GM18909 (cell line): ENCODE measurements around the gene TBC1D20.

Experiments used
- ATAC-seq: cut with Tn5 transposase; IDR thresholded peaks from one replicate; pipeline ENCODE4 v1.9.1; 2021; ENCODE audit warnings: mild to moderate bottlenecking; ENCODE audit not compliant: unreplicated experiment, poor library complexity

Gene TBC1D20

GRCh38 chr20:420721-421574 is 41.4 kb downstream of the TBC1D20 start:
- no peak for ATAC-seq

GRCh38 chr20:420166-420620 is 42.1 kb downstream of the TBC1D20 start:
- ATAC-seq = no peak

GRCh38 chr20:419556-420165 is 42.7 kb downstream of the TBC1D20 start:
- ATAC-seq = no peak

- no peak for ATAC-seq
Measured at GRCh38 chr20:418858-419365, 43.4 kb downstream of the TBC1D20 start.

- ATAC-seq = no peak
Measured at GRCh38 chr20:417801-418342, 44.5 kb downstream of the TBC1D20 start.

- no peak for ATAC-seq
Measured at GRCh38 chr20:416950-417800, 45.2 kb downstream of the TBC1D20 start.

GRCh38 chr20:415820-416322 is 46.5 kb downstream of the TBC1D20 start:
- no peak for ATAC-seq

GRCh38 chr20:414161-414560 is 48.2 kb downstream of the TBC1D20 start:
- no peak for ATAC-seq

GRCh38 chr20:412081-412480 is 50.3 kb downstream of the TBC1D20 start:
- ATAC-seq = no peak

- ATAC-seq = no peak
Measured at GRCh38 chr20:409697-410559, 52.4 kb downstream of the TBC1D20 start.

GRCh38 chr20:408843-409696 is 53.3 kb downstream of the TBC1D20 start:
- ATAC-seq = peak; percentile 7

- peak; percentile 68 for ATAC-seq
Measured at GRCh38 chr20:407953-408842, 54.1 kb downstream of the TBC1D20 start, which contains the start of gene RBCK1. TSS of gene RBCK1 (plus strand) at chr20:408299. CDS start at chr20:408758, 459 bp downstream.

GRCh38 chr20:407133-407952 is 55.0 kb downstream of the TBC1D20 start:
- peak; percentile 69 for ATAC-seq

- ATAC-seq = no peak
Measured at GRCh38 chr20:406200-407132, 55.9 kb downstream of the TBC1D20 start.

GRCh38 chr20:404088-404487 is 58.2 kb downstream of the TBC1D20 start:
- no peak for ATAC-seq
